ENCODE data around the gene GSTM2. TPM values are rescaled to one million over a fixed set of nuclear protein-coding genes. Genes with fewer than 3 reads are reported as not detected.

The GSTM2 gene
- total RNA-seq, 1 donor from 2014 or later: 37.3 TPM

DNA sequence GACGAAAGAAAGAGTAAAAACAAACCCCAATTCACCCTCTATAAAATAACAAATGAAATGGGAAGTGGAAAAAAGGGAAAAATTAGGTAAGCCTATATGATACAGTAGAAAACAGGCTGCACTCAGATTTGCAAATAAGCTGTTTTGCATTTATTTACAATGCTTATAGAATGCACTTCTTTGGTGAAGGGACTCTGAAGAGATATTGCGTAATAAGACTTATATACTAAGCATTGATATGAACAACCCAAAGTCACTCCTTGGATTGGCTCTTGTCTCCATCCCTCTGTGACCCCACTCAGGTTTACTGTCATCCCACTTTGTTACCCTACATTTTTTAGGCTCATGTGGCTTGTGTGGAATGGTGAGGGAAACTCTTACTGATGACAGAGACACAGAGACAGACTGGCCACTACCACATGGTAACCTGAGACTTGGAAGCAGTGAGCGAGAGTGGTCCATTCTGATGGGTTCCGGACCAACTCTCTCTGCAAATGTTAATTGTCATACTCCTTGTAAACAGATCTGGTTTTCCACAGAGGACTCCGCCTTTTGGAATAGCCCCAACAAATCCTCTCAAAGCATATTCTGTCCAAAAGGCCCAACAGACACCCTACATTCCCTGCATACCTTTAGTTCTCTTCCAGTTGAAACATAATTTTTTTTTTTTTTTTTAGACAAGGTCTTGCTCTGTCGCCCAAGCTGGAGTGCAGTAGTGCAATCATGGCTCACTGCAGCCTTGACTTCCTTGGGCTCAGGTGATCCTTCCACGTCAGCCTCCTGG, 55.2 kb downstream of the GSTM2 start:
- no peak overlapping the region for H3K4me3 ChIP-seq
- intact Hi-C loops (cut with DNase I): no loop called here
- no peaks in the 10 kb centered on the region for H3K27me3 ChIP-seq
- DNase-seq: no peak
- no peaks in the 10 kb centered on the region for H3K36me3 ChIP-seq
- H3K9me3 ChIP-seq: no peaks in the 10 kb centered on the region
- TF ChIP-seq CTCF (IDR thresholded peaks at IDR 0.05): no peak
- no peaks in the 10 kb centered on the region for H3K4me1 ChIP-seq
- ATAC-seq: no peak
- no peak overlapping the region for H3K27ac ChIP-seq

Other genes starting within 250 kb of the GSTM2 start
- 67.8 TPM for gene PSMA5, start 241.6 kb upstream of the GSTM2 start, total RNA-seq
- gene SYPL2, start 201.5 kb upstream of the GSTM2 start, total RNA-seq: 3.1 TPM
- 4.6 TPM for gene ATXN7L2, start 184.2 kb upstream of the GSTM2 start, total RNA-seq
- 13.1 TPM for gene CYB561D1, start 174.0 kb upstream of the GSTM2 start, total RNA-seq
- gene AMIGO1, start 158.3 kb upstream of the GSTM2 start, total RNA-seq: 13.3 TPM
- gene GPR61, start 128.2 kb upstream of the GSTM2 start, total RNA-seq: not detected
- gene GNAI3, start 119.4 kb upstream of the GSTM2 start, total RNA-seq: 6.9 TPM
- not detected for gene GNAT2, start 48.4 kb upstream of the GSTM2 start, total RNA-seq
- gene AMPD2, start 48.2 kb upstream of the GSTM2 start, total RNA-seq: 56.9 TPM
- 17.2 TPM for gene GSTM4, start 12.0 kb upstream of the GSTM2 start, total RNA-seq
- gene GSTM1, start 19.8 kb downstream of the GSTM2 start, total RNA-seq: not detected
- 18.1 TPM for gene GSTM5, start 44.2 kb downstream of the GSTM2 start, total RNA-seq
- gene GSTM3, start 73.0 kb downstream of the GSTM2 start, total RNA-seq: 29.7 TPM
- not detected for gene EPS8L3, start 95.9 kb downstream of the GSTM2 start, total RNA-seq
- gene CSF1, start 242.8 kb downstream of the GSTM2 start, total RNA-seq: 79.8 TPM

All from upper lobe of right lung (tissue), 1 donor.